OCI-LY7 (cell line): Measurements from ENCODE around the gene SPDYE17.
"Not testable (repeated sequence)": the region's sequence is repeated elsewhere in the genome, so short reads cannot be mapped to it uniquely, and the experiment has no call there.

ENCODE experiments used
- EZH2phosphoT487 ChIP-seq: fragments of 200-600 bp; sonication (generic); IDR thresholded peaks from 2 replicates; pipeline ENCODE4 v1.6.1; 2018; ENCODE audit warnings: low read depth, borderline replicate concordance, mild to moderate bottlenecking, mixed run types, antibody characterized with exemption, low read length, moderate library complexity, mixed read lengths
- TF ChIP-seq, protein P1 (sequence below): fragments of 200-600 bp; sonication (generic); conservative IDR thresholded peaks from 2 replicates; pipeline ENCODE4 v1.5.1; 2014; ENCODE audit warnings: mild to moderate bottlenecking, antibody characterized with exemption, low read length, moderate library complexity, mixed read lengths

DNA sequence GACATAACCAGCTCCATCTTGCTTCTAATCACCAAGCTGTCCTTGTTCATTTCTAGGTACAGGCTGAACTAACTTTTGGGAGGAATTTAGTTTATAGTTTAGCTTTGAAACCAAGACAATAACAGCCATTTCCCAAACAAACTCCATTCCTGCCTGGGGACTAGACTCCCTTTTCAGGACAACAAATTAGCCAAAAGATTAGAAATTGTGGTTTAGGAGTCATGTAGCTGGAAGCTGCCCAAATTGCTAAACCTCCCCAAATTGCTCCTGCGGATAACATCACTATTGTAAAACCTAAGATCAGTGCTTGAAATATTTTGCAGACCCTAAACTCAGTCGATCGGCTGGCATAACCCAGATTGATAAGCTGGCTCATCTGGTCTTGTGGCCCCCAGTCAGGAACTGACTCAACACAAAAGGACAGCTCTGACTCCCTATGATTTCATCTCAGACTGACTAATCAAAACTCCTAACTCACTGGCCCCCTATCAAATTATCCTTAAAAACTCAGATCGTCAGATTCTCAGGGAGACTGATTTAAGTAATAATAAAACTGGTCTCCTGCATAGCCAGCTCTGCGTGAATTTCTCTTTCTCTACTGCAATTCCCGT is 42.7 kb upstream of the SPDYE17 start:
- TF ChIP-seq, protein P1, sequence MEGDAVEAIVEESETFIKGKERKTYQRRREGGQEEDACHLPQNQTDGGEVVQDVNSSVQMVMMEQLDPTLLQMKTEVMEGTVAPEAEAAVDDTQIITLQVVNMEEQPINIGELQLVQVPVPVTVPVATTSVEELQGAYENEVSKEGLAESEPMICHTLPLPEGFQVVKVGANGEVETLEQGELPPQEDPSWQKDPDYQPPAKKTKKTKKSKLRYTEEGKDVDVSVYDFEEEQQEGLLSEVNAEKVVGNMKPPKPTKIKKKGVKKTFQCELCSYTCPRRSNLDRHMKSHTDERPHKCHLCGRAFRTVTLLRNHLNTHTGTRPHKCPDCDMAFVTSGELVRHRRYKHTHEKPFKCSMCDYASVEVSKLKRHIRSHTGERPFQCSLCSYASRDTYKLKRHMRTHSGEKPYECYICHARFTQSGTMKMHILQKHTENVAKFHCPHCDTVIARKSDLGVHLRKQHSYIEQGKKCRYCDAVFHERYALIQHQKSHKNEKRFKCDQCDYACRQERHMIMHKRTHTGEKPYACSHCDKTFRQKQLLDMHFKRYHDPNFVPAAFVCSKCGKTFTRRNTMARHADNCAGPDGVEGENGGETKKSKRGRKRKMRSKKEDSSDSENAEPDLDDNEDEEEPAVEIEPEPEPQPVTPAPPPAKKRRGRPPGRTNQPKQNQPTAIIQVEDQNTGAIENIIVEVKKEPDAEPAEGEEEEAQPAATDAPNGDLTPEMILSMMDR = not testable (repeated sequence)
- TF ChIP-seq EZH2phosphoT487 = not testable (repeated sequence)
